Heart left ventricle (tissue), 13 donors: Measurements from ENCODE around the gene TREH.

Experiments used
- CTCF ChIP-seq, 12 donors: fragments of 200-600 bp; sonication (generic) in 4 of 12; IDR thresholded peaks; one replicate each; pipeline versions ENCODE4 v1.5.0 to v1.8.0; 2018 to 2022; ENCODE audit warnings: antibody characterized with exemption in 12 of 12, mild to moderate bottlenecking in 5 of 12
- POLR2A ChIP-seq, 2 donors: fragments of 450-650 bp; IDR thresholded peaks; one replicate each; pipeline ENCODE4 v1.6.1; 2017; ENCODE audit warnings: antibody characterized with exemption in 2 of 2, mild to moderate bottlenecking in 2 of 2, moderate library complexity in 2 of 2
- donor health status: ischemic (EF 13 %, LVEDD 7.1; RV severe dilation, severe dysfunction).
- donor health status: DM: no; HTN: yes; CAD: no.
- donor health status: DM: no; HTN: no; CAD: no.
- donor health status: ischemic (EF 25% LVEDD 6.9; RV normal size, moderate dysfunction).
- donor health status: ischemic (EF 25% LVEDD 5.7; RV mildly dilated, moderate dysfunction).
- donor health status: ischemic (EF 35%, LVEDD 5.7; RV mildly dilated, moderate dysfunction).
- donor health status: nonischemic (EF 11% LVEDD 7.7; RV severe dilation, severe dysfunction).
- donor health status: DM: yes; HTN: yes; CAD: no.
- donor health status: PGD.
- donor health status: ischemic (EF 29% LVEDD 5.4; RV normal size, mild dysfunction).
- donor health status: nonischemic (EF 23%, LVEDD 6.1; RV moderate dilation, normal function).

- TF ChIP-seq CTCF (IDR thresholded peaks at IDR 0.05) (no peak), POLR2A (IDR thresholded peaks at IDR 0.05) (no peak)
Observed at GRCh38 chr11:118612378-118612777, 67.1 kb downstream of the TREH start.
